Lower lobe of right lung (tissue), 2 donors: Measurements from ENCODE around the gene PCBP3. TPM values are rescaled to one million over a fixed set of nuclear protein-coding genes. Genes with fewer than 3 reads are reported as not detected.
A peak's percentile ranks its signal among the peaks of the same experiment; 100 is the strongest.
"Not testable (repeated sequence)": the region's sequence is repeated elsewhere in the genome, so short reads cannot be mapped to it uniquely, and the experiment has no call there.

Experiments
- ATAC-seq, 2 donors: fragments of 200-7000 bp; cut with Tn5 transposase; one replicate each; pipeline ENCODE4 v1.9.1; 2020 to 2022; ENCODE audit warnings: mild to moderate bottlenecking in 2 of 2, moderate library complexity in 2 of 2
- DNase-seq: peaks from one replicate; pipeline ENCODE4 v3.0.0-alpha.2; 2020
- H3K27ac ChIP-seq: fragments of 200-600 bp; one replicate; pipeline ENCODE4 v1.8.0; 2022
- H3K27me3 ChIP-seq: fragments of 200-600 bp; one replicate; pipeline ENCODE4 v1.8.0; 2022; ENCODE audit warnings: low read depth
- H3K36me3 ChIP-seq: fragments of 200-600 bp; one replicate; pipeline ENCODE4 v1.8.0; 2022; ENCODE audit warnings: mild to moderate bottlenecking
- H3K4me1 ChIP-seq: fragments of 200-600 bp; one replicate; pipeline ENCODE4 v1.8.0; 2022
- H3K4me3 ChIP-seq: fragments of 200-600 bp; one replicate; pipeline ENCODE4 v1.8.0; 2022; ENCODE audit warnings: mild to moderate bottlenecking
- H3K9me3 ChIP-seq: fragments of 200-600 bp; one replicate; pipeline ENCODE4 v1.8.0; 2022
- intact Hi-C: fragments of 100-400 bp; cut with DNase I; formaldehyde crosslinking; loops from one replicate; pipeline ENCODE4 v1.11.0; 2022
- total RNA-seq: library from RNA; stranded (reverse); fragmentation: NEBNext Ultra II Directional; extraction: Animal tissue kit (Norgen Biotek cat#: 25700); gene quantifications from one replicate; pipeline ENCODE4 v1.2.1, GENCODE V29; 2021
- TF ChIP-seq, protein P1 (sequence below): fragments of 200-600 bp; IDR thresholded peaks from one replicate; pipeline ENCODE4 v1.8.0; 2022; ENCODE audit warnings: antibody characterized with exemption, mild to moderate bottlenecking
- donor health status: DM: no; HTN: yes; CAD: no; lungs with severe emphysema.

The PCBP3 gene
- total RNA-seq, 1 donor from 2014 or later = 4.5 TPM

DNA sequence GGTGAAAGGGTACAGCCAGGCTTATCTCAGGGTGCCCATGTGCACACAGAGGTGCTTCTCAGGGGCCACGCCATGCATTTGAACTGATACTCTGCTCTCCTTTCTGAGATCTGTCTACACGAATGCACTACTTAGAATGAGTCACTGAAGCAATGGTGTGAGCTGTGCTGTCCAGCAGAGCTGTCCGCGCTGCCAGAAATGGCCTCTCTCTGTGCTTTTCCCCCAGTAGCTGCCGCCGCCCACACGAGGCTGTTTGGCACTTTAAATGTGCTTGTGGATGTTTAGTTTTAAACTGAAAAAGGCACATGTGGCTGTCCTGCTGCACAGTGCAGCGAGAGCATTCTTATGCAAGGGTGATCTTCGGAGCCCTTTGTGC lies 250.9 kb downstream of the PCBP3 start:
- Histone ChIP-seq H3K27me3 (no peaks in the 10 kb centered on the region), H3K4me3 (no peak overlapping the region), H3K36me3 (no peaks in the 10 kb centered on the region), H3K27ac (no peak overlapping the region), H3K9me3 (no peaks in the 10 kb centered on the region), H3K4me1 (peaks cover 17% of the 10 kb centered on the region)
- ATAC-seq (peak in 1 of 2 donors; percentile 11), DNase-seq (peak; percentile 34)
- intact Hi-C loops = no loop called here
- TF ChIP-seq, protein P1, sequence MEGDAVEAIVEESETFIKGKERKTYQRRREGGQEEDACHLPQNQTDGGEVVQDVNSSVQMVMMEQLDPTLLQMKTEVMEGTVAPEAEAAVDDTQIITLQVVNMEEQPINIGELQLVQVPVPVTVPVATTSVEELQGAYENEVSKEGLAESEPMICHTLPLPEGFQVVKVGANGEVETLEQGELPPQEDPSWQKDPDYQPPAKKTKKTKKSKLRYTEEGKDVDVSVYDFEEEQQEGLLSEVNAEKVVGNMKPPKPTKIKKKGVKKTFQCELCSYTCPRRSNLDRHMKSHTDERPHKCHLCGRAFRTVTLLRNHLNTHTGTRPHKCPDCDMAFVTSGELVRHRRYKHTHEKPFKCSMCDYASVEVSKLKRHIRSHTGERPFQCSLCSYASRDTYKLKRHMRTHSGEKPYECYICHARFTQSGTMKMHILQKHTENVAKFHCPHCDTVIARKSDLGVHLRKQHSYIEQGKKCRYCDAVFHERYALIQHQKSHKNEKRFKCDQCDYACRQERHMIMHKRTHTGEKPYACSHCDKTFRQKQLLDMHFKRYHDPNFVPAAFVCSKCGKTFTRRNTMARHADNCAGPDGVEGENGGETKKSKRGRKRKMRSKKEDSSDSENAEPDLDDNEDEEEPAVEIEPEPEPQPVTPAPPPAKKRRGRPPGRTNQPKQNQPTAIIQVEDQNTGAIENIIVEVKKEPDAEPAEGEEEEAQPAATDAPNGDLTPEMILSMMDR = no peak

DNA sequence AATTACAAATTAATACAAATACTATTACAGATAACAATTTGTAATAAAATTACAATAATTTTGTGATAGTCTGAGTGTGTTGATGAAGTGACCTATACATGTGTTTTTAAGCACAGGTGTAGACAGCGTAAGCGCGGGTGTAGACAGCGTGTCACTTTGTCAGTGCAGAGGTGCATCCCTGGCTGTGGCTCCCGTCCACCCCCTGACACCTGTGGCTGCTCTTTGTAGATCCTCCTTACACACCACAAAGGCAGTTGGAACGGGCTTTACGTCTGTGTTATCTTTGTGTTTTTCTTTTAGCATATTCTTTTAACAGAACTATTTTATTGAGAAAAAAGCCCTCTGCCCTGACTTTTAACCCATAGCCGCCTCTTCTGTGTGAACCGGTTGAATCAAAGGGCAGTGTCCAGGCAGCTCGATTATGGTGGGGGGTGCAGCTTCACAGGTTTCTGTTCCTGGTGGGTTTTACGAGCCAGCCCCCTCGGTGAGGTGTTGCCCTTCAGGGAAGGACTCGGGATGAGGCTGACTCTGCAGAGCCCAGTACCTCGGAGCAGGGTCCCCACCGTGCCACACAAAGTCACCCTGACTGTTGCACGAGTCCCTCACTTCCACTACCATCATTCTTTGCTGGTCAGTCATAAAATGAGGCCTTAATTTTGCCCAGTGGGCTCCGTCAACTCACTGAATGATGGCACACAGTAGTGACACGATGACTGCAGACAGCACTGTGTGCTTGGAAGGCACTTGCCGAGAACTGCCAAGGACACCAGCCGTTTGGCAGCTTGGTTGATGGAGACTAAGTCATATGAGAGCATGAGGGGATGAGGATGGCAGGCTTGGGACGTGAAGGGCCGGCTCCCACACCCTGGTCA lies 251.6 kb downstream of the PCBP3 start:
- no peak overlapping the region for H3K27ac ChIP-seq
- H3K9me3 ChIP-seq = no peaks in the 10 kb centered on the region
- H3K36me3 ChIP-seq = no peaks in the 10 kb centered on the region
- DNase-seq (peak; percentile 37), ATAC-seq (no peak)
- intact Hi-C loops = no loop called here
- TF ChIP-seq, protein P1 = no peak
- H3K4me1 ChIP-seq = peaks cover 17% of the 10 kb centered on the region
- H3K27me3 ChIP-seq = no peaks in the 10 kb centered on the region
- H3K4me3 ChIP-seq = no peak overlapping the region

DNA sequence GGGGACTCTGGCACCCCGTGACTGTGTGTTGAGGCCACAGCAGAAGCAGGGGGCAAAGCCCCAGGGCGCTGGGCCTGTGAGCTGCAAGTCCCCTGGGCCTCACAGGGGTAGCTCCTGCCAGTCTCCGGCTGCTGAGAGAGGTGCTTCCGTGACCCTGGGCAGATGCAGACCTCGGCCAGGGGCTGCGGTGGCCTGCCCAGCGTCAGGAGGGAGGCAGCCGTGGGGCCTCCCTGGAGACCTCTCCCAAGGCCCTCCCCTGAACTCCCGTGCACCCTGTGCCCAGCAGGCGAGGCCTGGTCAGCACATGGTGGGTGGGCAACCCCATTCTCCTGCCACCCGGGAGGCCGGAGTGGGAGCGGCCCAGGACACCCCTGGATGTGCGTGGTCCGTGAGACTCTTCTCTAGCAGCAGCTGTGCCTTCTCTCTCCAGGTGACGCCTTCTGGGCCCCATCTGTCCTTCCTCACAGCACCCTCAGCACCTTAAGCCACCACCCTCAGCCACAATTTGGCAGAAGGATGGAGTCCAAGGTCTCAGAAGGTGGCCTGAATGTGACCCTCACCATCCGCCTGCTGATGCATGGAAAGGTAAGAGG lies 252.3 kb downstream of the PCBP3 start:
- Histone ChIP-seq H3K36me3 (no peaks in the 10 kb centered on the region), H3K27ac (no peak overlapping the region), H3K27me3 (no peaks in the 10 kb centered on the region), H3K4me3 (no peak overlapping the region), H3K4me1 (peaks cover 17% of the 10 kb centered on the region), H3K9me3 (no peaks in the 10 kb centered on the region)
- TF ChIP-seq, protein P1 = no peak
- ATAC-seq (no peak), DNase-seq (peak; percentile 37)
- intact Hi-C loops = no loop called here

DNA sequence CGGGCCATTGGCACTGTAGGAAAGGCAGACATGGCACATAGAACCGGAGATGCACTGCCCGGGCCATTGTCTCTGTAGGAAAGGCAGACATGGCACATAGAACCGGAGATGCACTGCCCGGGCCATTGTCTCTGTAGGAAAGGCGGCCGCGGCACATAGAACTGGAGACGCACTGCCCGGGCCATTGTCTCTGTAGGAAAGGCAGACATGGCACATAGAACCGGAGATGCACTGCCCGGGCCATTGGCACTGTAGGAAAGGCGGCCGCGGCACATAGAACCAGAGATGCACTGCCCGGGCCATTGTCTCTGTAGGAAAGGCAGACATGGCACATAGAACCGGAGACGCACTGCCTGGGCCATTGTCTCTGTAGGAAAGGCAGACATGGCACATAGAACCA lies 252.9 kb downstream of the PCBP3 start:
- H3K27ac ChIP-seq, H3K9me3 ChIP-seq, H3K27me3 ChIP-seq, intact Hi-C loops, ATAC-seq, H3K36me3 ChIP-seq, H3K4me3 ChIP-seq: not testable (repeated sequence)
- peaks cover 17% of the 10 kb centered on the region for H3K4me1 ChIP-seq
- peak; percentile 44 for DNase-seq

DNA sequence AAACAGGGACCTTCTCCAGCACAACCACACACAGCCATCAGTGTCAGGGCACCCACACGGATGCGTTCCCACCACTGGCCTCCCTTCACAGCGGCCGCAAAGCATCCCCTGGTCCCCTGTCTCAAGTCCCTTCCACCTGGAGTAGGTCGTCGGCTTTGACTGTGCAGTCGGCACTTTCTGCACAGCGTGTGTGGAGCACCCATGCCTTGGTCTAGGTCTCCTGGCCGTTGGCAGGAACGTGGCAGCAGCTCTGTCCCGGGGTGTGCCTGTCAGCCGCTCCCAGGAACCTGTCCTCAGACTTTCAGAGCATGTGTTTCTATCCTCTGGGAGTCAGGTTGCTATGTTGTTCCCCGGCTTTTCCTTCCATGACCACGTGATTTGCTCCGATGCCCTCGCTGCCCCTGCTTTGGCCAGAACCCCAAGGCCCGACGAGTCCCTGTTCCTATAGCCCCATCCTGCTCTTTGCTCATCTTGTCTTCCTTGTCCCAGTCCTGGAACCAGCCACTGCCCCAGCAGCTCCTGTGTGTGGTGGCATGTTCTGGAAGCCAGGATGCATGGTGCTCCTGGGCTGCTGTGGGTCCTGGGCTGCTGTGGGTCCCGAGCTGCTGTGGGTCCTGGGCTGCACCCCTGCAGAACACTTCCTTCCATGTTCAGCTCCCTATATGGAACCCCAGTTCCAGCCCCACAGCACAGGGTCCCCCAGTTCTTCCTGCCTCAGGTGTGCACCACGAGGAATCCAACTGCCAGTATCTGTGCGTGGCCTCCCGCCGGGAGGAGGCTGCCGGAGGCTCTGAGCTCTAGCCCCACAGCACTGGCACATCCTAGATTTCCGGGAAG lies 253.9 kb downstream of the PCBP3 start:
- ATAC-seq = no peak
- no peak overlapping the region for H3K4me3 ChIP-seq
- no peaks in the 10 kb centered on the region for H3K27me3 ChIP-seq
- intact Hi-C loops = no loop called here
- no peaks in the 10 kb centered on the region for H3K9me3 ChIP-seq
- peak; percentile 22 for DNase-seq
- no peaks in the 10 kb centered on the region for H3K36me3 ChIP-seq
- no peak overlapping the region for H3K27ac ChIP-seq
- TF ChIP-seq, protein P1 = no peak
- H3K4me1 ChIP-seq = peaks cover 11% of the 10 kb centered on the region
